ENCODE data around the gene PCSK5.

DNA sequence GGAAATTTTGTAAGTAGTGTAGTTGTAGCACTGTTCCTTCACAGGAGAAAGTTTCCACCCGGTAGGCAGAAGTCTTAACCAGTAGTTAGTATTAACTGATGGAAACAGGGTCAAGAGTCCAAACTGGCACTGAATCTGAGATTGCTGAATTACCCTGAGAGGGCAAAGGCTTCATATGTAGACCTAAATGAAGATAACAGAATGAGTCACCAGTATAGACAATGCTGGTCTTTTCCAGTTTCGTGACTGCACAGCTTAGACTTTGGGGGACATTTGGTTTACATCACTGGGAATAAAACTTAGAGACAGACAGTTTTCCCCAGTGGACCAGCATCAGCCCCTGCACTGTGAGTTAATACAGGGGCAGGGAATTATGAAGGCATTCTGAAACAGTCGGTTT lies 60.5 kb downstream of the PCSK5 start:
- TF ChIP-seq CTCF (IDR thresholded peaks at IDR 0.05 in 8 of 11, conservative IDR thresholded peaks at IDR 0.05 in 3 of 11) (no peak), POLR2A (IDR thresholded peaks at IDR 0.05) (no peak), POLR2AphosphoS5 (IDR thresholded peaks at IDR 0.05) (no peak)
